Stimulated activated CD8-positive, alpha-beta memory T cell treated with anti-CD3 and anti-CD28 coated beads, Interleukin-7, amount 100 ng/mL, for 4 hours (primary cell): ENCODE results near the gene GFRA4.

Experiments
- DNase-seq, 2 donors: peaks; one replicate each; pipeline ENCODE4 v3.0.0-alpha.2; 2020; ENCODE audit warnings: low read depth in 2 of 2

GFRA4 gene

DNA sequence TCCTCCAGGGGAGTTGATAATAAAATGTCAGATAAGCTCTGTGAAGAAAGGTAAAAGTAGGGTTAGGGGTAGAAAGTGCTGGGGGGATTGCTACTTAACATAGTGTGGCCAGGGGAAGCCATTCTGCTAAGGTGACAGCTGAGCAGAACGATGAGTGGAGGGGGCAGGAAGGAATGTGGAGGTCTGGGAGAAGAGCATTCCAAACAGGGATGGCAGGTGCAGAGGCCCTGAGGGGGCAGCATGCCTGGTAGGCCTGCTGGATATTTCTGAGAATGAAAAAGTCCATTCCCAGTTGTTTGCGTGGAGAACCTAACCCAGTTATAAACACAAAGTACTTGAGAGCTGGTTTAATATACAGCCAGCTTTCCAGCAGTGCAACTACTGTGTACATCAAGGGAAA, 9.3 kb downstream of the GFRA4 start:
- DNase-seq = no peak

GRCh38 chr20:3652676-3653596, 10.3 kb downstream of the GFRA4 start:
- no peak for DNase-seq

DNA sequence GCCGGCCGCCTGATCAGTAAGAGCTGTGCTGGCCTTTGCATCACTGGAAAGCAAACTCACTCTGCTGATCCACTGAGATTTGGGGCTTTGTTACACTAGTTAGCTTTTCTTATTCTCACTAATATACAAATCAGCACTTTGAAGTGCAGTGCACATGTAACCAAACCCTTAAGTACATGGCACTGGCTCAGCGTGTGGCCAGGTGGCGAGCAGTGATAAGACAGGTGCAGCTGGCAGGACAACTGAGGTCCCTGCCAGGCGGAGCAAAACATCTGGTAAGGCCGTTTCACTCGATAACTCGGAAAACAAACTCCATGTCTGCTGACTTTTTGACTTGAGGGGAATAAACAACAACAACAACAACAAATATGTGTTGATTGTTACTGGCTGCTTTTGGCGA, 11.0 kb downstream of the GFRA4 start:
- no peak for DNase-seq

GRCh38 chr20:3651204-3651962, 11.8 kb downstream of the GFRA4 start:
- no peak for DNase-seq

- DNase-seq = no peak
Observed at GRCh38 chr20:3648951-3649350, 14.2 kb downstream of the GFRA4 start.

GRCh38 chr20:3647473-3647872, 15.7 kb downstream of the GFRA4 start:
- DNase-seq = no peak

DNA sequence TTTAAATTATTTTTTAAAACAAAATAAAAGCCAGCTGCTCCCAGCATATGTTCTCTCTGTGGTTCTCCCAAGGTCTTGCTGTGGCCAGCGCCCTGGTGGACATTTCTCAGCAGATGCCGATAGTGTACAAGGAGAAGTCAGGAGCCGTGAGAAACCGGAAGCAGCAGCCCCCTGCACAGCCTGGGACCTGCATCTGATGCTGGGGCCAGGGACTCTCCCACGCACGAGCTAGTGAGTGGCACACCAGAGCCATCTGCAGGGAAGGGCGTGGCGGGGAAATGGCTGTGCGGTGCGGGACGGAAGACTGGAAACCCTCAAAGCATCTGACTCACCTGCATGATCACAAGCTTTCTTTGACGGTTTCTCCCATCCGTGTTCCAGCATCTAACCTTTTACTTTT, 16.5 kb downstream of the GFRA4 start:
- DNase-seq = no peak

DNA sequence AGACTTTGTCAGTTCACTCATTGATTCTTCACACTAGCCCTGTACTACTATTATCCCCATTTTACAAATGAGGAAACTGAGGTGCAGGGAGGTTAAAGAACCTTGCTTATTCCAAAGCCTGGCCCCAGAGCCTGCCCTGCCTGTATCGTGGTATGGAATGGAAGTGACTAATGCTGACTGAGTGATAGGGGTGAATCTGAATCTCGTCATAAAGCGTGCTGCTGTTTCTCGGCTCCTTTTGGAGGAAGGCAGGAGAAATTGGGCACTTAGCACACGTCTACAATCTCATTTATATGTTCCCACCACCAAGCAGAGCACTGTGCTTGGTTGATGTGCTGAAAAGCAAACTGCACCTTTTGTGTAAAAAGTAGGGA, 17.1 kb downstream of the GFRA4 start:
- no peak for DNase-seq

- DNase-seq = no peak
Observed at GRCh38 chr20:3645309-3646066, 17.7 kb downstream of the GFRA4 start.

- no peak for DNase-seq
Observed at GRCh38 chr20:3640259-3640658, 22.9 kb downstream of the GFRA4 start.

- DNase-seq = no peak
Observed at GRCh38 chr20:3635346-3635745, 27.9 kb downstream of the GFRA4 start.

- no peak for DNase-seq
Observed at GRCh38 chr20:3633913-3634478, 29.2 kb downstream of the GFRA4 start.

GRCh38 chr20:3632311-3633004, 30.7 kb downstream of the GFRA4 start:
- no peak for DNase-seq

- no peak for DNase-seq
Observed at GRCh38 chr20:3631534-3631933, 31.7 kb downstream of the GFRA4 start.

- no peak for DNase-seq
Observed at GRCh38 chr20:3630429-3630828, 32.8 kb downstream of the GFRA4 start.

DNA sequence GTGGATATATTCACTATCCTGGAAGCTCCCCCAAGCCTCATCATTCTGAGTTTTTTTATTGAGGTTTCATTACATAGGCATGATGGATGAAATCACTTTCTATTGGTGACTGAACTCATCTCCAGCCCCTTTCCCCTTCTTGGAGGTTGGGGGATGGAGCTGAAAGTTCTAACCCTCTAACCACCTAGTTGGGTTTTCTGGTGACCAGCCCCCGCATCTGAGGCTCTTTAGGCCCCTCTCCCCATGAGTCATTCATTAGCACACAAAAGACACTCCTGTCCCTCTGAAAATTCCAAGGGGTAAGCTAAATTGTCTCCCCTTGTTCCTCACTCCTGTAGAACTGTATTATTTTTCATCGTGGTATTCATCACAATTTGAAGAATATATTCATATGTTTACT, 33.3 kb downstream of the GFRA4 start:
- DNase-seq = no peak

GRCh38 chr20:3628502-3629314, 34.5 kb downstream of the GFRA4 start:
- no peak for DNase-seq

- no peak for DNase-seq
Observed at GRCh38 chr20:3627476-3627875, 35.7 kb downstream of the GFRA4 start.

GRCh38 chr20:3622406-3622805, 40.8 kb downstream of the GFRA4 start:
- no peak for DNase-seq

GRCh38 chr20:3621111-3621510, 42.1 kb downstream of the GFRA4 start:
- no peak for DNase-seq

DNA sequence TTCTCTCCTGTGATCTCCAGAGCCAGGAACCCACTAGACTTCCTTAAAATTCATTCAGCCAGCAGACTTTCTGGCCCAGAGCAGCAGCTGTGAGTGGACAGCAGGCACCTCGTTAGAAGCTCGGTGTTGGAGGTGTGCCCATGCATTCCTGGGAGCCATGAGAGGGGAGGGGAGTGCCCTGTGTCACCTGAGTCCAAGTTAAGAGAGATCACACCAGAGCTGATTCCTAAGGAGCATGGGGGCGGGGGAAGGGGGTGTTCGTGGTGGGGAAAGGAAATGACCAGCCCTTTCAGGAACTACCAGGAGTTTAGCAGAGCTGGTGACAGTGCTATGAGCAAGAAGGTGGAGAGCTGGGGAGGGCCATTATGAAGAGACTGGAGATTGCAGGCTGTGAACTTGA, 46.9 kb downstream of the GFRA4 start:
- no peak for DNase-seq
